D721Med (cell line): Measurements from ENCODE around the gene PGM1.

Experiments
- DNase-seq: peaks from one replicate; pipeline ENCODE4 v3.0.0; 2011; ENCODE audit warnings: low spot score; ENCODE audit not compliant: insufficient read length
- FAIRE-seq: peaks from 2 replicates; lab custom pipeline; 2011; peaks lifted over from hg19 to GRCh38; lab: Jason Lieb, UNC
- TF ChIP-seq, protein P1 (sequence below): IDR thresholded peaks from 2 replicates; pipeline ENCODE4 v1.5.1; 2012; ENCODE audit warnings: mild to moderate bottlenecking, control low read depth; ENCODE audit not compliant: insufficient read depth; ENCODE audit errors: missing control alignments

Gene PGM1

DNA sequence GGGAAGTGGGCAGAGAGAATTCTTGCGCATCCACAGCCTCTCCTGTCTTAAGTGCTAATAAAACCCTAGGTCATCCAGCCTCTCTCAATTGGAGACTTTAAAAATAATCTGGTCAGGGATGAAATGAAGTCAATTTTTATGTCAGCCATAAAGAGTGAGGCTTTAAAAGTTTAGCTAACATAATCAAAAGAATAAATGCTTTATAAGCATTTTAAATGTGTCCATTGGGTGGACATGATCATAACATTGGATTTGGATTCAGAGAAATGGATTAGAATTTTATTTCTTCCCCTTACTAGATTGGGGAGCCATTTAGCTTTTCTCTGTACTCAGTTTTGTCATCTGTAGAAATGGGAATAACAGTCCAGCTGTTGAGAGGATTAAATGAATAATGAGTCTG, 55.5 kb downstream of the PGM1 start:
- no peak for FAIRE-seq
- TF ChIP-seq, protein P1, sequence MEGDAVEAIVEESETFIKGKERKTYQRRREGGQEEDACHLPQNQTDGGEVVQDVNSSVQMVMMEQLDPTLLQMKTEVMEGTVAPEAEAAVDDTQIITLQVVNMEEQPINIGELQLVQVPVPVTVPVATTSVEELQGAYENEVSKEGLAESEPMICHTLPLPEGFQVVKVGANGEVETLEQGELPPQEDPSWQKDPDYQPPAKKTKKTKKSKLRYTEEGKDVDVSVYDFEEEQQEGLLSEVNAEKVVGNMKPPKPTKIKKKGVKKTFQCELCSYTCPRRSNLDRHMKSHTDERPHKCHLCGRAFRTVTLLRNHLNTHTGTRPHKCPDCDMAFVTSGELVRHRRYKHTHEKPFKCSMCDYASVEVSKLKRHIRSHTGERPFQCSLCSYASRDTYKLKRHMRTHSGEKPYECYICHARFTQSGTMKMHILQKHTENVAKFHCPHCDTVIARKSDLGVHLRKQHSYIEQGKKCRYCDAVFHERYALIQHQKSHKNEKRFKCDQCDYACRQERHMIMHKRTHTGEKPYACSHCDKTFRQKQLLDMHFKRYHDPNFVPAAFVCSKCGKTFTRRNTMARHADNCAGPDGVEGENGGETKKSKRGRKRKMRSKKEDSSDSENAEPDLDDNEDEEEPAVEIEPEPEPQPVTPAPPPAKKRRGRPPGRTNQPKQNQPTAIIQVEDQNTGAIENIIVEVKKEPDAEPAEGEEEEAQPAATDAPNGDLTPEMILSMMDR: no peak
- DNase-seq: no peak

DNA sequence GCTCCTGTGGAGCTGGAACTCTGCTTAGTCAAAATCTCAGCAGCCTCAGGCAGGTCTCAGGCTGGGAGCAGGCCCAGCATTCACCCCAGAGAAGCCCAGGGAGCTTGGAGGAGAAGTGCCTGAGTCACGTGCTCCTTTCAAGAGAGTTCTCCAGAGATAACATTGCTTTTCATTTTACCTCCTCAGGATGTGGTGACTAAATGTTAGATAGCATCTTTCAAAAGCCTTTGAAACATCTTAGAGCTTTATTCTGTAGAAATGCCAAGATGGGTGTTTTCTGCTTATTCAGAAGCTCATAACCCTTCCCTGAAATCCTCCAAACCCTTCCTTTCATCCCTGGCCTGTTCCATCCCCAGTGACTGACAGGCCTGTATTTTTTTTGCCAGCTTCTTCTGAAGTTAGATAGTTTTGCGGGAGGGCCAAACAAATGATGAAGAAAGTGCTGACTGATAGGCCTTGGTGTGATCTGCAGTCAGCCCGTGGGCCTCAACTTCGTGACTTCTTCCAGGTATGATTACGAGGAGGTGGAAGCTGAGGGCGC, 58.0 kb downstream of the PGM1 start:
- DNase-seq (no peak), FAIRE-seq (no peak)
- TF ChIP-seq, protein P1: no peak

DNA sequence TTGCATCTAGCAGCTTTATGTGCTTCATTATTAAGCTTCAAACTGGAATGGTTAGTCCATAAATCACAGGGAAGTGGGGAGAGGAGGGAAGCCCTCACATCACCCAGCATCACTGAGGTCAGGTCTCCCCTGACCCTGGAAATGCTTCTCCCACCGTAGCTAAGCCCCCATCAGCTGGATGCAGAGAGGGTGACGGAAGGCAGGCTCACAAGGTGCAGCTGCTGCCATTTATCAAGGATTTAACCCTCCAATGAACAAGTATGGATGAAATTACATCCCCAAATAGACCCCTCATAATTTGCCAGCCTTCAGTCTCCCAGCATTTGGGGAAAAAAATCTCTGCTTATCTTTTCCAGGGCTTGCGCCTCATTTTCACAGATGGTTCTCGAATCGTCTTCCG, 60.8 kb downstream of the PGM1 start:
- TF ChIP-seq, protein P1: no peak
- DNase-seq (no peak), FAIRE-seq (no peak)

DNA sequence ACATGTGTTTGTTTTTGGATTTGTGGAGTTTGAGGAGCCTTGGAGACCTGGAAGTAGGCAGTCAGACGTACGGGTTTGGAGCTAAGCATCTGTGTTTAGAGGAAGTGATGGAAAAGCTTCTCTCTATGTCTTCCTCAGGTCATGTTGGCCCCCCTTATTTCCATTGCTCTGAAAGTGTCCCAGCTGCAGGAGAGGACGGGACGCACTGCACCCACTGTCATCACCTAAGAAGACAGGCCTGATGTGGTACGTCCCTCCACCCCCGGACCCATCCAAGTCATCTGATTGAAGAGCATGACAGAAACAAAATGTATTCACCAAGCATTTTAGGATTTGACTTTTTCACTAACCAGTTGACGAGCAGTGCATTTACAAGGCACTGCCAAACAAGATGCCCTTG, 66.2 kb downstream of the PGM1 start:
- FAIRE-seq: no peak
- DNase-seq: no peak
- TF ChIP-seq, protein P1: no peak

DNA sequence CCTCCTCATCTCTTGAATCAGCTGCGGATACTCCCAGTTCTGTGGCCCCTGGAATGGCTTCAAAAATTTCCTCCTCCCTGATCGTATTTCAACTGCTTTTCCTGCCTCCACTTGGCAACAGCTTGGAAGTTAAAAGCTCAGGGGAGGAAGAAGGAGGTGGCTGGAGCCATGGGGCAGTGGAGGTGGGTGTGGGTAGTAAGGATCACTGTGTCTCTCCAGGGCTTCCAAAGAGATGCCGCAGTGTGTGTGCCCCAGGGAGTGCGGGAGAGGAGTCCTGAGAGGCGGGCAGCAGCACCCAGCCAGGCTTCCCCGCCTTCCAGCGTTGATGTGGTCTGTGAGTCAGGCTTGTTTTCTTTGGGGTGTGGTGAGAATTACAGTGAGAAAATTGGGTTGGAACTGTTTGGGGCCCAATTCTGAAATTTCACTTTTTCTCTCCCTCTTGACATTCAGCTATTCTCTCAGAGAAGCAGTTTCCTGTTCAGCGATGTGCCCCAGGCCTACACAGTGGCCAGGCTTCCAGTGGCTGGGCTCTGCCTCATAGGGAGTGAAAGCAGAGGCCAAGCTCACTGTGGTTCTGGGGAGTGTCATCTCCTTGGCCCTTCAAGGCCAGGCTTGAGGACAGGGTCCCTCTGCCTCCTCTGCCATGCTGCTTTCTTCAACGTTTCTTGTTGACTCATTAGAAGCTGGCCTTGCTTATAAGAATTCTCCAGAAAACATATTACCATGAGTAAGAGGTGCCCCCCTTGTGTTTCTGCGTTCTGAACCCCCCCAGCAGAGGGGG, 69.0 kb downstream of the PGM1 start:
- DNase-seq (no peak), FAIRE-seq (no peak)
- TF ChIP-seq, protein P1: no peak

DNA sequence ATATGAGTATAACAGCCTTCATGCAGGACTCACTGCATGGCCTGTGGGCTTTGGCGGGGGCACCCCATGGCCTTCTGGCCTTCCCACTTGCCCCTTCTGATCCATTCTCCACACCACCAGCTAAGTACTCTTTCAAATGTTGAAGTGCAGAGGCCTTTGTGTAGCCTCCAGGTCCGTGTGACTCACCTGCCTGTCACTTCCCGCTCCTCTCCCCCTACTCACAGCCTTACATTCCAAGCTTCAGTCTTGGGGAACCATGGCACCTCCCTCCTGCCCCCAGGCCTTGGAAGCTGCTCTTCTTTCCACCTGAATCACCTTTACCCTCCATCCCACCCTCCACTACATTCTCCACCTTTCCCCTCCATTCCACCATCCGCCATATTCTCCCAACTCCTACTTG, 69.6 kb downstream of the PGM1 start:
- no peak for FAIRE-seq
- TF ChIP-seq, protein P1: no peak
- no peak for DNase-seq

DNA sequence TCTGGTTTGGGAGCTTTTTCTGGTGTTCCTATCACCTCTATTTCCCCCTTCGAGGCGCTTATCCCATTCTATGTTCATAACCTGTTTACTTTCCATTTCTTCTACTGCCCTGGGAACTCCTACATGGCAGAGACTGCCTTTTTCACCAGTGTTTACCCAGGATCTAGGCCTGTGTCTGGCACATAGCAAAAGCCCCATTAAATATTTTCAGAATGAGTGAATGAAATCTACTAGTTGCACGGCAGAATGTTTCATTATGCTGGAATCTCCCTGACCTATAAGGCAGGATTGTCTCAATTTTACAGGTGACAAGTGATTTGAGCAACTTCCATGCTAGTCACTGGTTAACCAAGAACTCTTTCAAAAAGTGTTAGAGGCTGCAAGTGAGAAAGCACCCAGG, 70.1 kb downstream of the PGM1 start:
- DNase-seq: no peak
- FAIRE-seq: no peak

More for the DNA sequence above, 70.1 kb downstream of the PGM1 start:
- TF ChIP-seq, protein P1: no peak
